ENCODE measurements around the gene CALR.
"Not testable (repeated sequence)": the region's sequence is repeated elsewhere in the genome, so short reads cannot be mapped to it uniquely, and the experiment has no call there.

CALR gene

DNA sequence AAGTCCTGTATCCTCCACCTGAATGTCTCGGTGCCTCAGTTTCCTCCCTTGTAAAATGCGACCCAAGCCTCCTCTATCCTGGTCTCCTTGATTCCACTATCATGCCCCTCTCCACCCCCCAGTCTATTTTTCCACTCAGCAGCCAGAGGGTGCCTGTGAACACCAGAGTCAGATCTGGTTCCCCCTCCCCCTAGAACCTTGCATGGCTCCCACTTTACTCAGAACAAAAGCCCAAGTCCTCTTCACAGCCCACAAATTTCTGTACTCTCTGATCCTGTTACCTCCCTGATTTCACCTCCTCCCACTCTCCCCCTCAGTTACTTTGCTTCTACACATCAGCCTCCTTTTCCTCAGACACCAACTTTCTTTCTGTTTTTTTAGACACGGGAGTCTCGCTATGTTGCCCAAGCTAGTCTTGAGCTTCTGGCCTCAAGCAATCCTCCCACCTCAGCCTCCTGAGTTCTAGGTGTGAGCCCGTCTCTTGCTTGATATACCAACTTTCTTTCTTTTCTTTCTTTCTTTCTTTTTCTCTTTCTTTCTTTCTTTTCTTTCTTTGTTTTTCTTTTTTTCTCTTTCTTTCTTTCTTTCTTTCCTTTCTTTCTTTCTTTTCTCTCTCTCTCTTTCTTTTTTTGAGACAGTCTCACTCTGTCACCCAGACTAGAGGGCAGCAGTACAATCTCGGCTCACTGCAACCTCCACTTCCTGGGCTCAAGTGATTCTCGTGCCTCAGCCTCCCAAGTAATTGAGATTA lies 31.8 kb downstream of the CALR start:
- no peak overlapping the region for H3K4me3 ChIP-seq

DNA sequence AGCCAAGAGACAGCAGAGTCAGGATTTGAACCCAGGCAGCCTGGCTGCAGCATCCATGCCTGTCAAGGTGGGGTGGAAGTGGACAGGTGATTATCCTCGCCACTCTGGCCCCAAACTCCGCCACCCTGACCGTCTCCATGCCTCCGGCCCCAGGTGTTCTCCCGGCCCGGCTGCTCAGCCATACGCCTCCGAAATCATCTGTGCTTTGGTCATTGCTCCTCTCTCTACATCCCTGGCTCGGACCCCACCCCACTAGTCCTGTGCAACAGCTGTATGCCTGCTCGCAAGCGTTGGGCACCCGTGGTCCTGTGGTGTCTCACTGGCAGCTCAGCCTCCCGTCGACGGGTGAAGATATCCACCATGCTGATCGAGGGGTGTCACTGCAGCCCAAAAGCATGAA lies 34.8 kb downstream of the CALR start:
- H3K27ac ChIP-seq, result no peak overlapping the region
- H3K4me3 ChIP-seq, result no peak overlapping the region

More for the DNA sequence above, 31.8 kb downstream of the CALR start:
- H3K27ac ChIP-seq, result no peak overlapping the region

DNA sequence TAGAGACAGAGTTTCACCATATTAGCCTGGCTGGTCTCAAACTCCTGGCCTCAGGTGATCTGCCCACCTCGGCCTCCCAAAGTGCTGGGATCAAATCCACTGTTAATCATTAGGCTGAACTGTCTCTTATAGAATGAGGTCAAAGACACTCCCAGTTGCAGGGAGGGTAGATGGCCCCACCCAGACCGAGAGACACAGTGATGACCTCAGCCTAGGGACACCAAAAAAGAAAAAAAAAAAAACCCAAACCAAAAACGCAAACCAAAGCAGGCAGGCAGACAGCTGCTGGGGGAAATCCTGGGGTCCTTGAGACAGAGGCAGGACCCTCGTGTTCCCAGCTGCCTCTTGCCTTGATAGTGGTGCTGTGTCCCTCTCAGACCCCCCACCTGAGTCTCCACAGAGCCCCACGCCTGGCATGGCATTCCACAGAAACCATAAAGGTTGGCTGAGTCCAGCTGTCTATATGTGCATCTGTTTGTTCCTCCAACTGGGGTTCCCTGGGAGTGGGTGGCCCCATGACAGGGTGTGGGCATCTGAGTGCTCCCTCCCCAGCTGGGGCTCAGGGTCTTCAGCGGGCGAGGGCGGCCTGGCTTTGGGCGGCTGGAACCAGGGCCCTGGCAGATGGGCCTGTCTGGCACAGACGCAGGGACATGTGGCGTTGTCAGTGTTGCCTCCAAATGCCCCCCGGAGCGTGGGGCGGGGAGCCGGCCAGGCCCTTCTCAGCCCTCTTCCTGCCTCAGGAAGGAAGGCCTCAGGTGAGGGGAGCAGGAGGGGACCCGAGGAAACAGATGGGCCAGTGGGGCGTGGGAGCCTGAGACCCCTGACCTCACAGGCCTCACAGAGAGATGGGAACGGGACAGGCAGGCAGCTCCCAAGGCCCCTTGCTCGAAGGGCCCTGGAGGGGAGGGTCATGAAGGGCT lies 36.2 kb downstream of the CALR start:
- no peak overlapping the region for H3K27ac ChIP-seq
- no peak overlapping the region for H3K4me3 ChIP-seq

DNA sequence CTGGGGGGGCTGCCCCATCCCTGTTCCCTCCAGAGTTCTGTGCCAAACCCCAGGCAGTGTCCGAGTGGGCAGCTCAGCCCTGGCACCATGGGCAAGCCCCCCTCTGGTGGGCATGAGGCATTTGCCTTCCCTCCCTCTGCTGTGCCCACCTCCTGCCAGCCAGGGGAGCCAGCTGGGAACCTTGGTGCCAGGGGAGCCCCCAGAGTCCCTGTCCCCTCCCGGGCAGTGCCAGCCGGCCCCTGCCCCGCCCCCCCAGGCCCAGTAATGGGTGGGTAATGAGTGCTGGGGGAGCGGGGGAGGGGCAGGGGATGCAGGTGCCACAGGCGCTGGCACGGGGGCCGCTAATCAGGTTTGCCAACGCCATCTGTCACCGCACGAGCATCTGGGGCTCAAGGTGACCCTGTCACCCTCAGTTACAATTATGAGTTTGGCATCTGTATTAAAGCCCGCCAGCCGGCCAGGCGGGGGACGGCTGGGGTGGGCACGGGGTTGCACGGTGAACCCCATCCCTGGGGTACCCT lies 36.9 kb downstream of the CALR start:
- Histone ChIP-seq H3K4me3 (no peak overlapping the region), H3K27ac (no peak overlapping the region)

DNA sequence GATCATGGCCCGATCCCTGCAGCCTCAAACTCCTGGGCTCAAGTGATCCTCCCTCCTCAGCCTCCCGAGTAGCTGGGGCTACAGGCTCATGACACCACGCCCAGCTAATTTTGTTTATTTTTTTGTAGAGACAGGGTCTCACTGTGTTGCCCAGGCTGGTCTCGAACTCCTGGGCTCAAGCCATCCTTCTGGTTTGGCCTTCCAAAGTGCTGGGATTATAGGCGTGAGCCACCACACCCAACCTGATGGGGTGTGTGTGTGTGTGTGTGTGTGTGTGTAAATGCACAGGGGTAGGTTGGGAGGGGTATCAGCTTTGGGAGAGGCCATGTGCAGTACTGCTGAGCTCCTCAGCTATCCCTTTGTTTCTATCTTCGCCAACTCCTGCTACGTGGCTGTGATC lies 37.7 kb downstream of the CALR start:
- H3K4me3 ChIP-seq, H3K27ac ChIP-seq: not testable (repeated sequence)

DNA sequence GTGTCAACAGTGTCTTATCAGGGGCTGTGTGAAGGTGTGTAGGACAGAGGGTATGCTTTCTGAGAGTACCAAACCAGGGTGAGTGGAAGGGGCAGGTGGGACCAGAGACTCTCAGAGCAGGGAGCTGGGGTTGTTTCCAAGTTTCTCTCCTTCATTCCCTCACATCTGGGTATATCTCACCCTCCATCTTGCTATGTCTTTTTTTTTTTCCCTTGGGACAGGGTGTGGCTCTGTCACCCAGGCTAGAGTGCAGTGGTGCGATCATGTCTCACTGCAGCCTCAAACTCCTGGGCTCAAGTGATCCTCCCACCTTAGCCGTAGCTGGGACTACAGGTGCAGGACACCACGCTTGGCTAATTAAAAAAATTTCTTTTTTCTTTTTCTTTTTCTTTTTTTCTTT lies 41.6 kb downstream of the CALR start:
- H3K27ac ChIP-seq, result no peak overlapping the region
- no peak overlapping the region for H3K4me3 ChIP-seq

DNA sequence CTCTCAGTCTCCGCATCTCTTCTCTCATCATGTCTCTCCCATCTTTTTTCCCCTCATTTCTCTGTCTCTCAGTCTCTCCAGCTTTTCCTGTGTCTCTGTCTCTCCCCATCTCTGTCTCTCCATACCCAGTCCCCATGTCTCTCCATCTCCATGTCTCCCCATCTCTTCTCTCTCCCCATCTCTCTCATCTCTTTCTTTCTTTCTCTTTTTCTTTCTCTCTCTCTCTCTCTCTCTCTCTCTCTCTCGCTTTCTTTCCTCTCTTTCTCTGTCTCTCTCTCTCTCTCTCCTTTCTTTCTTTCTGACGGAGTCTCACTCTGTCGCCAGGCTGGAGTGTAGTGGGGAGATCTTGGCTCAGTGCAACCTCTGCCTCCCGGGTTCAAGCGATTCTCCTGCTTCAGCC lies 44.2 kb downstream of the CALR start:
- Histone ChIP-seq H3K4me3 (no peak overlapping the region), H3K27ac (no peak overlapping the region)

DNA sequence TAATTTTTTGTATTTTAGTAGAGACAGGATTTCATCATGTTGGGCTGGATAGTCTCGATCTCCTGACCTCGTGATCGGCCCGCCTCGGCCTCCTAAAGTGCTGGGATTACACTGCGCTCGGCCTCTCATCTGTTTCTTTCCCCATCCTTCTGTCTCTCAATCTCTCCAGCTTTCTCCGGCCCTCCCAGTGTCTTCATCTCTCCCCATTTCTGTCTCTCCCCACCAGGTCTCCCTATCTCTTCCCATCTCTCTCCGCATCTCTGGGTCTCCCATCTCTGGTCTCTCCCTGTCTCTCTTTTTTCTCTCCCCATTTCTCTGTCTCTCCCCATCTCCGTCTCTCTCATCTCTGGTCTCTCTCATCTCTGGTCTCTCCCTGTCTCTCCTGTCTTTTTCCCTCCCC lies 44.7 kb downstream of the CALR start:
- Histone ChIP-seq H3K27ac (peak overlapping the region in 2 of 21 experiments; percentile 39 to 50), H3K4me3 (peak overlapping the region in 4 of 7 experiments; percentile 16 to 27 (median 20))

DNA sequence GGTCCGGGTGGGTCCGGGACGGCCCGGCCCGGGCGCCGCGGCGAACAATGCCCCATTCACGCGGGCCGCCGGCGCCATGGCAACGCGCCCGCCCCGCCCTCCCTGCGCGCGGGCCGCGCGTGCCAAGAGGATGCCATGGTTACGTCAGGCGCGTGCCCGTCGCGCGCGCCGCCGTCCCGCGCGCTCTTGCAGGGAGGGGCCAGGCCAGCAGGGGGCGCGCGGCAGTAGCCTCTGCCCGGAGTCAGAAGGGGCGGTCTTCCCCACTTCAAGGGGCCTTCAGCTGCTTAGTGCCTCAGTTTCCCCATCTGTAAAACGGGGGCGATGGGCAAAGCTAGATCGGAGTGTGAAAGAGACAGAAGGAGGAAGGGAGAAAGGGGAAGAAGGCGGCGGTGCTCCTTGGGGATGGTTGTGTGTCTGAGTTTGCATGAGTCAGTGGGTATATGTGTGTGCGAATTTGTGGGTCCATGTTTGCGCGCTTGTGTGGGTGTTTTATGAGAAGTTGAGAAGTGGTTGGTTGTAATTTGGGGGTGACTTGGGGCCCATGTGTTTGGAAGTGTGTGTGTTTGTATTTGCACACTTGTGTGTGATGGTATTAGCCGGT lies 45.2 kb downstream of the CALR start:
- H3K27ac ChIP-seq, result peak overlapping the region in 2 of 21 experiments; percentile 39 to 50
- peak overlapping the region in 4 of 7 experiments; percentile 16 to 27 (median 20) for H3K4me3 ChIP-seq

DNA sequence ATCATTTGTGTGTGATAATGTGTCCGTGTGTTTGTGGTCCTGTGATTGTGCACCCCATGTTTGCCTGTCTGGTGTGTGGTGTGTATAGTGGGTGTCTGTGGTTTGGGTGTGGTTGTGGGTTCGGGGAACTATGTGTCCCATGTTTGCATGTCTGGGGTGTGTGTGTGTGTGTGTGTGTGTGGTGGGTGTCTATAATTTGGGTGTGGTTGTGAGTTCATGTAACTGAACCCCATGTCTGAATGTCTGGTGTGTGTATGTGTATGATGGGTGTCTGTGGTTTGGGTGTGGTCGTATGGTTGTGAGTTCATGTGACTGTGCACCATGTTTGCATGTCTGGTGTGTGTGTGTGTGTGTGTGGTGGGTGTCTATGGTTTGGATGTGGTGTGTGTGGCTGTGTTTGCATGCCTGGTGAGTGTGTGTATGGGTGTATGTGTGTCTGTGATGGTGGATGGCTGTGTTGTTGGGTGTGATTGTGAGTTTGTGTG lies 45.8 kb downstream of the CALR start:
- peak overlapping the region in 4 of 21 experiments; percentile 3 to 67 (median 60) for H3K27ac ChIP-seq

DNA sequence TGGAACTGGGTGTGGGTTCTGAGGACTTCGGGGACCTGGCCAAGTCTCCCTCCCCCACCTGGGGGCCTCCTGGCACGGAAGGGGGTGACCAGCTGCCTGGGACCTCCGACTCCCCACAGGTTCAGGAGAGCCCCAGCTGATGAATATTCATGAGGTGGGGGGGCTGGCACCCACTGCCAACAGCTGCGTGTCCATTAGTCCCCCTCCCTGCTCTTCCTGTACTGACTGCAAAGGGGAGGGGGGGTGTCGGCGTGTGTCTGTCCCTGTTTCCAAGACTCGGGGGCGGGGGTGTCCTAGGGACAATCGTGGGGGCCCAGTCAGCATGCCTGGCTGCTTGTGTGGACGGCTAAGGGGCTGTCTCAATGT lies 46.3 kb downstream of the CALR start:
- no peak overlapping the region for H3K4me3 ChIP-seq

More for the DNA sequence above, 45.8 kb downstream of the CALR start:
- no peak overlapping the region for H3K4me3 ChIP-seq

DNA sequence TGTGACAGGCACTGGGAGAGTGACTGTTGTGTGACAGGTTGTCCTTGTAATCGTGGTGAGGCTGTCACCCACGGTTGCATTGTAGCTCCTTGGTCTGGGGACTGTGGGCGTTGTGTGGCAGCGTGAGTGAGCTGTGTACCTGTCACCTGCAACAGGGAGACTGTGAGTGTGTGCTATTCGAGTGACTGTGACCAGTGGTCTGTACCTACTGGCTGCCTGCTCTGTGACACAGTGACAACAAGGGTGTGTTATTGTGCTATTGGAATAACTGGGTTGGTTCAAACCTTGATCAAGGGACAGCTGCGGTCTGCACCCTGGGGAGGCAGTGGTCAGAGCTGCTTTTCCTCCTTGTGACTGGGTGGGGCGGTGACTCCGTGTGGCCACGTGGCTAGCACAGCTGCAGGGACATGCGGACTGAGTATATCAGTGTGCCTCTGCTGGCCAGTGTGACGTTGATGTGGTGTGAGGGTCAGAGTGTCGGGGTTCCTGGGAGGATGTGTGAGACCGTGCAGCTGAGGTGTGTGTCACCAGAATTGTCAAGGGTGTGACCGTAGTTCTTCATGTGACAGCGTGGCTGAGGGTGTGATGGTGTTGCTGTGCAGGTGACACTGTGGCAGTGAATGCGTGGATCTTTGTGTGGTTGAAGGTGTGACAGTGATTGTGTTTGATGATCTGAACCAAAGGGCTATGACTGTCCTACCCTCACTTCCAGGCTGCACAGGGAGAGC lies 46.8 kb downstream of the CALR start:
- peak overlapping the region in 7 of 21 experiments; percentile 2 to 73 (median 59) for H3K27ac ChIP-seq
- no peak overlapping the region for H3K4me3 ChIP-seq

More for the DNA sequence above, 46.3 kb downstream of the CALR start:
- peak overlapping the region in 6 of 21 experiments; percentile 3 to 73 (median 60) for H3K27ac ChIP-seq

DNA sequence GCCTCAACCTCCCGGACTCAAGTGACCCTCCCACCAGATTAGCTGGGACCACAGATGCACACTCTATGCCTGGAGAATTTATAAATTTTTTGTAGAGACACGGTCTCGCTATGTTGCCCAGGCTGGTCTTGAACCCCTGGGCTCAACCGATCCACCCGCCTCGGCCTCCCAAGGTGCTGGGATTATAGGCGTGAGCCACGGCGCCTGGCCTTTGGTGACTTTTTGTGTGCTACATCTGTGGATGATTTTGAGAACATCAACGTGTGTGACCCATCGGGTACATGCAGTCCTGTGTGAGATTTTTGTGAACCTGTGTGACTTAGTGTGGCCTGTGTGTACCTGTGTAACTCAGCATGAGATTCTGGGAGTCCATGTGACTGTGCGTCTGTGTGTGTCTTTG lies 48.3 kb downstream of the CALR start:
- H3K27ac ChIP-seq, result no peak overlapping the region
- H3K4me3 ChIP-seq, result no peak overlapping the region

DNA sequence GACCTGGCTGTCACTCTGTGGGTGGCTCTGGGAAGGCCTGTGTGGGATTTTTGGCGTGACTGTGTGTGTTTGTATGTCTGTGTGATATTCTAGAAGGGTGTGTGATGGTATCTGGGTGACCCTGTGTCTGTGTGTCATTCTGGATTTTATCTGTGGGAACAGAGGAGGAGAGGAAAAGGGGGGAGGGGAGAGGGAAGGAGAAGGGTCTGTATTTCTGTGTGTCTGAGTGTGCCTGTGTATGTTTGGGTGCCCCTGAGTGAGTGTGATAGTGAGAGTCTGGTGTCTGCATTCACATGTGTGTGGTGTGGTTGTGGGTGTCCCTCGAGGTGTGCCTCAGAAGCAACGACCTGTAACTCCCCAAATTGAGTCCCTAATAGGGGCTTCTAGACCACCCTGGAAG lies 48.8 kb downstream of the CALR start:
- no peak overlapping the region for H3K27ac ChIP-seq
- H3K4me3 ChIP-seq, result no peak overlapping the region

DNA sequence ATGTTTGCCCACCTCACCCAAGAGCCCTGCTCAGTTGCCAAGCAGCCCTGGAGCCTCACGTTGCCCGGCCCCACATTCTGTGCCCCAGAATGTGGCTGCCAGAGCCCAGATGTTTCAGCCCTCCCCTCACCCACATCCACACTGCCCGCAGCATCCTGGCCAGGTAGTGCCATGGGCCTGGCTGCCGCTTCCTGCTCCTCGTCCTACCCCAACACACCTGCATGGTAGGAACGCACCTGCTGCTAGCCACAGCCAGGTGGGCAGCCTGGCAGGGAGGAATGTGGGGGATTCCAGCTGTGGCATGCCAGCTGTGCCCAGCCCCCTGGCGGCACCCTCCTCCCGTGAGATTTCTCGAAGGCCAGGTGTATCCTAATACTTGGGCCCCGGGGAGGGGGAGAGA lies 49.4 kb downstream of the CALR start:
- no peak overlapping the region for H3K4me3 ChIP-seq
- no peak overlapping the region for H3K27ac ChIP-seq

DNA sequence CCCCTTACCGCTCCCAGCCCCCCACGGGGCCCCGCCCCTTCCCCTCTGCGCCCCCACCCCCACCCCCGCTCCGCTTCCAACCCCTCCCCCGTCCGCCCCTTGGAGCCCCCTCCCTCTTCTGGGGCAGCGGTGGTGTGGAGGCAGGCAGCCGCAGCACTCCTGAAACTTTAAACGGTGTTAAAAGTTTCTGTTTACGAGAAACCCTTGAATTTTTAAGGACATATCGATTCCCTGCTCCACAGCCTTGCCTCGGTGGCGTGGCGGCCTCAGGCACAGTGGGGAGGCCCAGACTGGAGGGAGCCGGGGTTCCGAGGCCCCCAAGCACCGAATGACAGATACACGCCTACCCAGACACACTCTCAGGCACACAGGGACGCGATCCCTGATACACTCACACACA lies 52.0 kb downstream of the CALR start:
- H3K27ac ChIP-seq, result no peak overlapping the region
- no peak overlapping the region for H3K4me3 ChIP-seq

DNA sequence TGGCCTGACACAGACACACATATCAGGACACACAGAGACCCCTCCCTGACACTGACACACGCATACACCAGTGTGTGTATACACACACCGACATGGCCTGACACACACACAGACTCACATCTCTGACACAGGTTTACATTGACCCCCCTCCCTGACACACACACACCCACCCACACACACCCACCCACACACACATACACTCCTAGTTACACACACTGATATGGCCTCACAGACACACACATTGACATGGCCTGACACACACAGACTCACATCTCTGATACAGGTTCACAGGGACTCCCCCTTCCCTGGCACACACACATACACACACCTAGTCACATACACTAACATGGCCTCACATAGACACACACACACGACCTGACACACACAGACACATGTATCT lies 52.4 kb downstream of the CALR start:
- Histone ChIP-seq H3K4me3 (no peak overlapping the region), H3K27ac (no peak overlapping the region)

DNA sequence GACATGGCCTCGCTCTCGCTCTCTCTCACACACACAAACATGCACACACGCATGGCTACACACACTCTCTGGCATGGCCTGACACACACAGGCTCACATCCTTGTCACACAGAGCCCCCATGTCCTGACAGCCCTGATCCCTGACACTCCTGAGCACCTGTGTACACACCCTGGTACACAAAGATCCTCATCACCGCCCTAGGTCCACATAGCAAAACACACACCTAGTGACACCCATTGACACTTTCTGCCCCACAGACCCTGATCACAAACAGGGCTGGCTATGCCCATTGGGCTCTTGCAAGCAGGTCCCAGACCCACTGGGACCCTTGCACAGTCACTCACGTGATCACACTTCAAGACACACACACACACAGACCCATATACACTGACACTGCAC lies 52.9 kb downstream of the CALR start:
- Histone ChIP-seq H3K27ac (no peak overlapping the region), H3K4me3 (no peak overlapping the region)

DNA sequence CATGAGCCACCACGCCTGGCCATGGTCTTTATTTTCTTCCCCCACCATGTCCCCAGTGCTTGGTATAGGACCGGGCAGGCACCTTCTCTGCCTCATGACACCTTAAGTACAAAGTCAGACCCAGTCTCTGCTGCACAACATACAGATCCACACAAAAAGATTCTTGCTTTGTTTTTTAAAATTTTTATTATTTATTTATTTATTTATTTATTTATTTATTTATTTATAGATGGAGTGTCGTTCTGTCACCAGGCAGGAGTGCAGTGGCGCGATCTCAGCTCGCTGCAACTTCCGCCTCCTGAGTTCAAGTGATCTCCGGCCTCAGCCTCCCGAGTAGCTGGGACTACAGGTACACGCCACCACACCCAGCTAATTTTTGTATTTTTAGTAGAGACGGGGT lies 54.3 kb downstream of the CALR start:
- Histone ChIP-seq H3K27ac (peak overlapping the region in 2 of 21 experiments; percentile 47 to 61), H3K4me3 (no peak overlapping the region)
